HuH-7.5 (cell line): ENCODE results near the gene ARHGEF2.

Source experiments
- DNase-seq: peaks from one replicate; pipeline ENCODE4 v3.0.0; 2011; ENCODE audit warnings: low spot score

The ARHGEF2 gene

GRCh38 chr1:155978325-155978972 lies at the start of gene ARHGEF2:
Gene ARHGEF2, minus strand, starts transcription at chr1:155978547. Its CDS starts 120 bp downstream, at chr1:155978427.
- peak; percentile 83 for DNase-seq

- DNase-seq = no peak
Observed at GRCh38 chr1:156026588-156026987, 48.2 kb upstream of the ARHGEF2 start.

- peak; percentile 80 for DNase-seq
Observed at GRCh38 chr1:156025876-156026275, 47.5 kb upstream of the ARHGEF2 start.

- no peak for DNase-seq
Observed at GRCh38 chr1:156024801-156025200, 46.5 kb upstream of the ARHGEF2 start.

GRCh38 chr1:156021954-156022353 lies 43.6 kb upstream of the ARHGEF2 start:
- no peak for DNase-seq

- no peak for DNase-seq
Observed at GRCh38 chr1:156021093-156021428, 42.7 kb upstream of the ARHGEF2 start.

GRCh38 chr1:156020293-156021092 lies 42.1 kb upstream of the ARHGEF2 start, which contains the start of gene SSR2:
Gene SSR2, minus strand, starts transcription at chr1:156020951. Its CDS starts 784 bp downstream, at chr1:156020167.
- peak; percentile 90 for DNase-seq

- DNase-seq = no peak
Observed at GRCh38 chr1:156019946-156020292, 41.6 kb upstream of the ARHGEF2 start.

- DNase-seq = no peak
Observed at GRCh38 chr1:156014829-156015228, 36.5 kb upstream of the ARHGEF2 start.

- DNase-seq = no peak
Observed at GRCh38 chr1:156012051-156012817, 33.9 kb upstream of the ARHGEF2 start.

GRCh38 chr1:156009404-156009803 lies 31.1 kb upstream of the ARHGEF2 start:
- no peak for DNase-seq

GRCh38 chr1:156006666-156007376 lies 28.5 kb upstream of the ARHGEF2 start:
- no peak for DNase-seq

GRCh38 chr1:156004843-156005584 lies 26.7 kb upstream of the ARHGEF2 start:
- DNase-seq = no peak

- DNase-seq = no peak
Observed at GRCh38 chr1:156003923-156004188, 25.5 kb upstream of the ARHGEF2 start.

- no peak for DNase-seq
Observed at GRCh38 chr1:156002188-156002911, 24.0 kb upstream of the ARHGEF2 start.

- DNase-seq = no peak
Observed at GRCh38 chr1:156001662-156002171, 23.4 kb upstream of the ARHGEF2 start.

- no peak for DNase-seq
Observed at GRCh38 chr1:156001021-156001661, 22.8 kb upstream of the ARHGEF2 start.

- DNase-seq = no peak
Observed at GRCh38 chr1:155999964-156000363, 21.6 kb upstream of the ARHGEF2 start.

- no peak for DNase-seq
Observed at GRCh38 chr1:155996166-155996565, 17.8 kb upstream of the ARHGEF2 start.

GRCh38 chr1:155993595-155993994 lies 15.2 kb upstream of the ARHGEF2 start:
- DNase-seq = no peak
